ENCODE measurements around the gene GLIS1.

Gene GLIS1

GRCh38 chr1:53572815-53573173 lies 166.2 kb downstream of the GLIS1 start:
- Mint-ChIP-seq H3K36me3 (no peaks in the 10 kb centered on the region), H3K4me3 (no peak overlapping the region), H3K9me3 (peaks cover 6% of the 10 kb centered on the region in 2 donors), H3K4me1 (peaks cover 4 to 6% of the 10 kb centered on the region in 2 donors), H3K27ac (no peak overlapping the region), H3K27me3 (peaks cover 29 to 44% of the 10 kb centered on the region in 2 donors)
- DNase-seq (no peak), ATAC-seq (replicated peaks) (no peak)

DNA sequence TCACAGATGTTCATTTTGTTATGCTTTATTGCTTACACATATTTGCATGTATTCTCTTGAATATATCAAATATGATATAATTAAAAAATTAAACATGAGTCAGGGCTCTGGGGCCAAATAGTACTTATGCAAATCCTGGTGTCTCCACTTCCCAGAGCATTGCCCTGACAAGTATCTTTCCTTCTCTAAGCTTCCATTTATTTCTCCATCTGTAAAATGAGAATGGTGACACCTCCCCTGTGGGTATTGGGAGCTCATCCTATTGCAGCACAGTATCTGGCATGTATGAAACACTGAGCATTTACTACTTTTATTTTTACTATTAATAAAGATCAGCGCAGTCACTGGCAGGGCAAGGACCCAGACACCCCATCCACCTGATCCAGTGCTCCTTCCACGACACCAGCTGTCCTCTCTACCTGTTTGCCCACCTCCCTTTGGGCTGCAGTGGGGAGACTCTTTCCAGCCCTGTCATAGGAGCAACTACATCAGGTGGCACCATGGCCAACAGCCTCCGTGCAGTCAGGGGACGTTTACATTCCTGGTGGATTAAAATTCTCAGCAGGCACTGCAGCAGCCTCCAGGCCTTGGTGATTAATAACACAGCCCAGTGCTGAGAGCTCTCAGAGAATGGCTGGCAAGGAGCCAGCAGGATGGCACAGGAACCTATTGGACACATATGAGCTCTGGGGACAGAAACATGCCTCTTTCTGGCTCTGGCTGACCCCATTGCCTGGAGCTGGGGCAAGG lies 166.7 kb downstream of the GLIS1 start:
- H3K27me3 Mint-ChIP-seq = peaks cover 27 to 40% of the 10 kb centered on the region in 2 donors
- H3K36me3 Mint-ChIP-seq = no peaks in the 10 kb centered on the region
- H3K27ac Mint-ChIP-seq = no peak overlapping the region
- H3K4me1 Mint-ChIP-seq = peaks cover 4 to 6% of the 10 kb centered on the region in 2 donors
- ATAC-seq (replicated peaks) = no peak
- peaks cover 7% of the 10 kb centered on the region in 2 donors for H3K9me3 Mint-ChIP-seq
- DNase-seq = no peak
- no peak overlapping the region for H3K4me3 Mint-ChIP-seq

GRCh38 chr1:53568540-53568939 lies 170.4 kb downstream of the GLIS1 start:
- no peak overlapping the region for H3K27ac Mint-ChIP-seq
- H3K4me3 Mint-ChIP-seq = no peak overlapping the region
- H3K27me3 Mint-ChIP-seq = peaks cover 17 to 18% of the 10 kb centered on the region in 2 donors
- ATAC-seq (replicated peaks) (no peak), DNase-seq (no peak)
- H3K4me1 Mint-ChIP-seq = no peaks in the 10 kb centered on the region
- peaks cover 0 to 3% of the 10 kb centered on the region in 2 donors for H3K36me3 Mint-ChIP-seq
- peaks cover 13 to 14% of the 10 kb centered on the region in 2 donors for H3K9me3 Mint-ChIP-seq

DNA sequence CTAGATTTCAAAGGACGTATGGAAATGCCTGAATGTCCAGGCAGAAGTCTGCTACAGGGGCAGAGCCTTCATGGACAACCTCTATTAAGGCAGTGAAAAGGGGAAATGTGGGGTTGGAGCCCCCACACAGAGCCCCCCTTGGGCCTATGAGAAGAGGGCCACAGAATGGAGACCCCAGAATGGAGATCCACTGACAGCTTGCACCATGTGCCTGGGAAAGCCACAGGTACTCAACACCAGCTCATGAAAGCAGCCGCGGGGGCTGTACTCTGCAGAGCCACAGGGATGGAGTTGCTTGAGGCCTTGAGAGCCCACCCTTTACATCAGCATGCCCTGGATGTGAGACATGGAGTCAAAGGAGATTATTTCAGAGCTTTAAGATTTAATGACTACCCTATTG lies 171.1 kb downstream of the GLIS1 start:
- Mint-ChIP-seq H3K27ac (no peak overlapping the region), H3K4me1 (no peaks in the 10 kb centered on the region), H3K27me3 (peaks cover 16 to 18% of the 10 kb centered on the region in 2 donors), H3K9me3 (peaks cover 13 to 14% of the 10 kb centered on the region in 2 donors), H3K4me3 (no peak overlapping the region), H3K36me3 (peaks cover 0 to 3% of the 10 kb centered on the region in 2 donors)
- DNase-seq (no peak), ATAC-seq (replicated peaks) (no peak)

DNA sequence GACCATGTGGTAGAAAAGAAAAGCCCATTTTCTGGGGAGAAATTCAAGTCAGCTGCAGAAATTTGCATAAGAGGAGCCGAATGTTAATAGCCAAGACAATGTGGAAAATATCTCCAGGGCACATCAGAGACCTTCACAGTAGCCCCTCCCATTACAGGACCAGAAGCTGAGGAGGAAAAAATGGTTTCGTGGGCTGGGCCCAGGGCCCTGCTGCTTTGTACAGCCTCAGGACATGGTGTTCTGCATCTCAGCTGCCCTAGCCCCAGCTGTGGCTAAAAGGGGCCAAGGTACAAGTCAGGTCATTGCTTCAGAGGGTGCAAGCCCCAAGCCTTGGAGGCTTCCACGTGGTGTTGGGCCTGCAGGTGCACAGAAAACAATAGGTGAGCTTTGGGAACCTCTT lies 171.5 kb downstream of the GLIS1 start:
- Mint-ChIP-seq H3K4me3 (no peak overlapping the region), H3K27ac (no peak overlapping the region), H3K9me3 (peaks cover 13 to 14% of the 10 kb centered on the region in 2 donors), H3K27me3 (peaks cover 20 to 22% of the 10 kb centered on the region in 2 donors), H3K4me1 (no peaks in the 10 kb centered on the region), H3K36me3 (peaks cover 0 to 3% of the 10 kb centered on the region in 2 donors)
- no peak for ATAC-seq (replicated peaks)
- no peak for DNase-seq

- DNase-seq (no peak), ATAC-seq (replicated peaks) (no peak)
- Mint-ChIP-seq H3K4me3 (no peak overlapping the region), H3K9me3 (peaks cover 9 to 14% of the 10 kb centered on the region in 2 donors), H3K36me3 (peaks cover 0 to 3% of the 10 kb centered on the region in 2 donors), H3K4me1 (no peaks in the 10 kb centered on the region), H3K27me3 (peaks cover 20 to 28% of the 10 kb centered on the region in 2 donors), H3K27ac (no peak overlapping the region)
Observed at GRCh38 chr1:53563611-53564010, 175.4 kb downstream of the GLIS1 start.

DNA sequence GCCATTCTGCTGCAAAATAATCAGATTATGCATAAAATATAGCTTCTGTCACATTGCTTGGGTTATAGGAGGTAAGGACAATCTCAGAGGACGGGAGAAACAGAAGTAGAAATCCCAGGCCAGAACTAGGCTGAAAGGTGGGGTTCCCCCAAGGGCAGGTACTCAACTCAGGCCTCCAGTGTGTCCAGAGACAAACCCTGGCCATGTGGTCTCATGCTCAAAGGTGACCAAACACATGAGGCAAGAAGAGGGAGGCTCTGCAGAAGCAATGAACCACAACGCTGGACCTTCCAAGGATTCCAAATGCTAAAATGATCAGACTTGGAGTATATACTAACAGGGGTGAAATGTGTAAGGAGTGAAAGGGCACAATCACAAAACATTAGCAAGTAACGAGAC lies 176.0 kb downstream of the GLIS1 start:
- H3K27ac Mint-ChIP-seq = no peak overlapping the region
- ATAC-seq (replicated peaks) = no peak

GRCh38 chr1:53562291-53562980 lies 176.5 kb downstream of the GLIS1 start:
- no peak overlapping the region for H3K4me3 Mint-ChIP-seq
- H3K9me3 Mint-ChIP-seq = peaks cover 7% of the 10 kb centered on the region in 2 donors
- peaks cover 0 to 3% of the 10 kb centered on the region in 2 donors for H3K36me3 Mint-ChIP-seq
- H3K4me1 Mint-ChIP-seq = no peaks in the 10 kb centered on the region
- DNase-seq (no peak), ATAC-seq (replicated peaks) (peak; percentile 23 to 57)
- no peak overlapping the region for H3K27ac Mint-ChIP-seq
- H3K27me3 Mint-ChIP-seq = peaks cover 13 to 28% of the 10 kb centered on the region in 2 donors

More for the DNA sequence above, 176.0 kb downstream of the GLIS1 start:
- Mint-ChIP-seq H3K9me3 (peaks cover 7 to 10% of the 10 kb centered on the region in 2 donors), H3K4me1 (no peaks in the 10 kb centered on the region), H3K27me3 (peaks cover 14 to 28% of the 10 kb centered on the region in 2 donors), H3K4me3 (no peak overlapping the region), H3K36me3 (peaks cover 0 to 3% of the 10 kb centered on the region in 2 donors)
- DNase-seq = no peak

- Mint-ChIP-seq H3K27ac (no peak overlapping the region), H3K9me3 (peaks cover 0 to under 1% of the 10 kb centered on the region in 2 donors), H3K4me1 (no peaks in the 10 kb centered on the region), H3K4me3 (no peak overlapping the region), H3K36me3 (no peaks in the 10 kb centered on the region), H3K27me3 (peaks cover 13 to 22% of the 10 kb centered on the region in 2 donors)
- ATAC-seq (replicated peaks) (no peak), DNase-seq (no peak)
Observed at GRCh38 chr1:53561503-53562105, 177.4 kb downstream of the GLIS1 start.

- DNase-seq (no peak), ATAC-seq (replicated peaks) (no peak)
- Mint-ChIP-seq H3K4me1 (no peaks in the 10 kb centered on the region), H3K36me3 (no peaks in the 10 kb centered on the region), H3K27me3 (peaks cover 13 to 22% of the 10 kb centered on the region in 2 donors), H3K4me3 (no peak overlapping the region), H3K27ac (no peak overlapping the region), H3K9me3 (no peaks in the 10 kb centered on the region)
Observed at GRCh38 chr1:53560581-53561502, 178.1 kb downstream of the GLIS1 start.

DNA sequence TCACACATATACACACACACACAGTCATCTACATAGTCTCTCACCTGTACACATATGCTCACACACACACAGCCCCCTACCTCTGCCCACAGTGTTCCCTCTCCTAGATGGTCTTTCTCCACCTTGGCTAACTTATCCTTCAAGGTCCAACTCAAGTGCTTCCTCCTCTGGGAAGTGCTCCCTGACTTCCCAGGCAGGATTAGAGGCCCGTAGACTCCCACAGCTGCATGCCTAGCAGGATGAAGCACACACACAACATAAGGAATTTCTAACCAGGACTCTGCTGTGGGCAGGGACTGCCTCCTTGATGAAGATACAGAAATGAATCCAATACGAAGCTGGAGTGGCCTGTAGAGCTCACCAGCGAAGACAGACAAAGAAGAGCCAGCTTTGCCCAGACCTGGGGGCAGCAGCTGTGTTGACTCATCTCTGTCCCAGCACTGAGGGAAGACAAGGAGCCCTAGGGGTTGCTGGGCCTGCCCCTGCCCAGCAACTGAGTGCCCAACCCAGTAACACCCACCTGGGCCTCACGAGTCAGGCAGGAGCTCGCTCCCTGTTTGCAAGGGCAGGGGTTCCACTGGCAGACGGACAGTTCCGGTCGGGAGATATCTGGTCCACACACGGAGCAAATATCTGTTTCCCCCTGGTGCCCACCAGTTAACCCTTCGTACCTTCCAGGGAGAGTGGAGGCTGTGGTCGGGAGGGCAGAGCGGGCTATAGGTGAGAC lies 178.9 kb downstream of the GLIS1 start:
- H3K27ac Mint-ChIP-seq = no peak overlapping the region
- H3K4me1 Mint-ChIP-seq = no peaks in the 10 kb centered on the region
- peaks cover 13 to 22% of the 10 kb centered on the region in 2 donors for H3K27me3 Mint-ChIP-seq
- H3K9me3 Mint-ChIP-seq = no peaks in the 10 kb centered on the region
- no peak for DNase-seq
- H3K4me3 Mint-ChIP-seq = no peak overlapping the region
- ATAC-seq (replicated peaks) = no peak
- H3K36me3 Mint-ChIP-seq = no peaks in the 10 kb centered on the region

DNA sequence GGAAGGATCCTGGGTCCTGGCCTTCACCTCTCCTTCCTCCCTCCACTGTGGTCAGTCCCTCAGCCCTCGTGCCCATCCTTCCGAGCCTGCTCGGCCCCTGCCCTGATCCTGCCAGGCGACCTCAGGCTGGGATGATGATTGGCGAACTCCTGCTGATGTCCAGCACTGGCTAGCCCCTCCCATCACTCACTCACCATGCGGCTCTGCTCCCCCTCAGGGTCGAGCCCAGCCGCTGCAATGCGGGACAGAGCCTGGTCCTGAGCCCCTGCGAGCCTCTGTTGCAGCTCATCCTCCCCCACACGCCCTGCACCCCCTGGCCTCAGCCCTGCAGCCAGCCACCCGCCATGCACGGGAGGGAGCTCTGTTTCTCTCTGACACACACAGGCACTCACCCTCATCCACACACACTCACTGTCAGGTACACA lies 179.6 kb downstream of the GLIS1 start:
- DNase-seq (no peak), ATAC-seq (replicated peaks) (no peak)
- Mint-ChIP-seq H3K4me3 (no peak overlapping the region), H3K27me3 (peaks cover 13 to 22% of the 10 kb centered on the region in 2 donors), H3K27ac (no peak overlapping the region), H3K4me1 (no peaks in the 10 kb centered on the region), H3K36me3 (no peaks in the 10 kb centered on the region), H3K9me3 (no peaks in the 10 kb centered on the region)

DNA sequence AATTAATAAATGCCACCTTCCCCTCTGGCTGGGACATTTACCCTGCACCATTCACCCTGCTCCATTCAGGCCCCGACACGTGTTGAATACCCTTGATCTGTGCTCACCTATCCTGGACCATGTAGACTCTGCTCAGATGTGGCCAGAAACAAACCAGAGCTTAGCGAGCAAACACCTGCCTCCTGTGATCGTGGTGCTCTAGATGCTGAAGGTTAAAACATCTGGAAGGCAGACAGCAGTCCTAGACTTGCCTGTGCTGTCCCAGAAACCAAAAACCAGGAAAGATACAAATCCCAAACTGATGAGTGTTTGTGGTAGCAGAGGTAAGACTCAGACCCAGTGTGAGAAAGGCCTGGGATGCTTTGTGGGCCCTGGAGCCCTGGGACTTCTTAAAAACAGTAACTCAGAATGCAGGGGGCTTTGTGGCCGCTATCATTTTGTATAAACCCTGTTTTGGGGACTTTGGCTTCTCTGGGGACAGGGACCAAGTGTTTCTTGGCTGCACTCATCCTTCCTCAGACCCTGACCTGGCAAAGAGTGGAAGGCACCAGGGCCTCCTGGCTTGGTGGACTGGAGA lies 180.1 kb downstream of the GLIS1 start:
- H3K27me3 Mint-ChIP-seq = peaks cover 13 to 22% of the 10 kb centered on the region in 2 donors
- H3K9me3 Mint-ChIP-seq = no peaks in the 10 kb centered on the region
- ATAC-seq (replicated peaks) = no peak
- no peaks in the 10 kb centered on the region for H3K4me1 Mint-ChIP-seq
- no peak overlapping the region for H3K27ac Mint-ChIP-seq
- H3K36me3 Mint-ChIP-seq = no peaks in the 10 kb centered on the region
- no peak overlapping the region for H3K4me3 Mint-ChIP-seq
- DNase-seq = no peak

Data from stimulated activated naive B cell treated with anti-CD40 and anti-IgM and Interleukin-4, amounts not matched to agents 10 μg/mL and 1 μg/mL and 100 μg/mL, for 72 hours (primary cell).